Kidney (tissue), 14 donors: ENCODE results near the gene KCNMB2. TPM values are rescaled to one million over a fixed set of nuclear protein-coding genes. Genes with fewer than 3 reads are reported as not detected.
"Not testable (repeated sequence)": the region's sequence is repeated elsewhere in the genome, so short reads cannot be mapped to it uniquely, and the experiment has no call there.

Experiments used
- DNase-seq, 5 donors: peaks; one replicate each; pipeline ENCODE4 v3.0.0-alpha.2; 2013 to 2020
- FAIRE-seq: peaks from 2 replicates; lab custom pipeline; 2012; peaks lifted over from hg19 to GRCh38; lab: Jason Lieb, UNC
- H3K27ac ChIP-seq, 2 donors: one replicate each; pipeline ENCODE4 v1.7.0; 2013; ENCODE audit warnings: low read depth in 2 of 2, low read length in 2 of 2, inconsistent platforms in 1 of 2
- H3K27me3 ChIP-seq: one replicate; pipeline ENCODE4 v1.7.1; 2013; ENCODE audit warnings: low read length, inconsistent platforms; ENCODE audit not compliant: control insufficient read depth, insufficient read depth
- H3K36me3 ChIP-seq, 3 donors: one replicate each; pipeline versions ENCODE4 v1.7.0 to v1.7.1; 2013; ENCODE audit warnings: low read length in 3 of 3, control low read depth in 1 of 3, inconsistent platforms in 1 of 3; ENCODE audit not compliant: insufficient read depth in 3 of 3, control insufficient read depth in 2 of 3
- H3K4me1 ChIP-seq, 3 donors: one replicate each; pipeline versions ENCODE4 v1.7.0 to v1.7.1; 2013; ENCODE audit warnings: low read length in 3 of 3, inconsistent platforms in 1 of 3, low read depth in 1 of 3; ENCODE audit not compliant: control insufficient read depth in 2 of 3, insufficient read depth in 2 of 3
- H3K4me3 ChIP-seq, 3 donors: one replicate each; pipeline versions ENCODE4 v1.7.0 to v1.8.1; 2013; ENCODE audit warnings: low read length in 3 of 3, control low read depth in 1 of 3, inconsistent platforms in 1 of 3
- H3K9ac ChIP-seq, 3 donors: one replicate each; pipeline versions ENCODE4 v1.7.0 to v1.7.1; 2013; ENCODE audit warnings: low read length in 3 of 3, control low read depth in 1 of 3, inconsistent platforms in 1 of 3
- H3K9me3 ChIP-seq, 3 donors: one replicate each; pipeline versions ENCODE4 v1.7.0 to v1.7.1; 2013; ENCODE audit warnings: low read length in 3 of 3, control low read depth in 1 of 3, inconsistent platforms in 1 of 3; ENCODE audit not compliant: control insufficient read depth in 2 of 3, insufficient read depth in 1 of 3
- CTCF ChIP-seq: IDR thresholded peaks from 3 replicates; pipeline ENCODE4 v1.5.1; 2012; ENCODE audit warnings: mild to moderate bottlenecking, moderate library complexity, borderline replicate concordance; ENCODE audit not compliant: insufficient read depth; ENCODE audit errors: extremely low read depth
- intact Hi-C: fragments of 100-400 bp; cut with DNase I; formaldehyde crosslinking; loops from one replicate; pipeline ENCODE4 v1.11.1; 2022
- polyA plus RNA-seq: library from polyadenylated mRNA; stranded (reverse); fragments of 350-450 nt; fragmentation: Illumina TruSeq; extraction: RNeasy Lipid Tissue Mini Kit (QIAGEN cat#74804); gene quantifications from one replicate; pipeline ENCODE4 v1.2.3, GENCODE V29; 2014; ENCODE audit warnings: low read depth, low replicate concordance; ENCODE audit not compliant: insufficient read depth
- total RNA-seq: library from RNA; stranded (reverse); fragmentation: NEBNext Ultra II Directional; extraction: Animal tissue kit (Norgen Biotek cat#: 25700); gene quantifications from one replicate; pipeline ENCODE4 v1.2.1, GENCODE V29; 2021
- donor health status: control.
- donor health status: control.
- donor health status: control.
- donor health status: control.
- donor health status: control.
- donor health status: DM: yes; HTN: yes; CAD: no.
- donor health status: Normal renal cell carcinoma (clear cell type).

Gene KCNMB2
- total and polyA plus RNA-seq, 2 donors from 2014 or later, result 2.1 to 4.4 TPM

- H3K9me3 ChIP-seq, result no peaks in the 10 kb centered on the region
- FAIRE-seq (no peak), DNase-seq (no peak)
- no peak overlapping the region for H3K4me3 ChIP-seq
- no peaks in the 10 kb centered on the region for H3K36me3 ChIP-seq
- H3K27ac ChIP-seq, result no peak overlapping the region
- no peaks in the 10 kb centered on the region for H3K27me3 ChIP-seq
- no peaks in the 10 kb centered on the region for H3K4me1 ChIP-seq
- intact Hi-C loops, result no loop called here
- no peak overlapping the region for H3K9ac ChIP-seq
- TF ChIP-seq CTCF, result no peak
Measured at GRCh38 chr3:178545337-178545736, 9.1 kb downstream of the KCNMB2 start.

GRCh38 chr3:178546079-178546478 is 9.8 kb downstream of the KCNMB2 start:
- Histone ChIP-seq H3K4me3 (no peak overlapping the region), H3K4me1 (no peaks in the 10 kb centered on the region), H3K36me3 (no peaks in the 10 kb centered on the region), H3K27ac (no peak overlapping the region), H3K9me3 (no peaks in the 10 kb centered on the region), H3K27me3 (no peaks in the 10 kb centered on the region), H3K9ac (no peak overlapping the region)
- TF ChIP-seq CTCF, result no peak
- no peak for FAIRE-seq
- intact Hi-C loops, result no loop called here
- no peak for DNase-seq

GRCh38 chr3:178549426-178549825 is 13.2 kb downstream of the KCNMB2 start:
- H3K27ac ChIP-seq, DNase-seq, H3K4me1 ChIP-seq, H3K4me3 ChIP-seq, FAIRE-seq, H3K36me3 ChIP-seq, H3K9ac ChIP-seq, H3K27me3 ChIP-seq, intact Hi-C loops, H3K9me3 ChIP-seq: not testable (repeated sequence)

GRCh38 chr3:178551916-178552321 is 15.7 kb downstream of the KCNMB2 start:
- H3K27ac ChIP-seq, result no peak overlapping the region
- no peaks in the 10 kb centered on the region for H3K9me3 ChIP-seq
- TF ChIP-seq CTCF, result no peak
- no peaks in the 10 kb centered on the region for H3K27me3 ChIP-seq
- DNase-seq, result peak in 4 of 5 donors; percentile 23 to 74 (median 50)
- FAIRE-seq, result no peak
- H3K9ac ChIP-seq, result no peak overlapping the region
- no peak overlapping the region for H3K4me3 ChIP-seq
- intact Hi-C loops, result no loop called here
- H3K4me1 ChIP-seq, result no peaks in the 10 kb centered on the region
- no peaks in the 10 kb centered on the region for H3K36me3 ChIP-seq
